Measurements from ENCODE around the gene ABCA3.

The ABCA3 gene

DNA sequence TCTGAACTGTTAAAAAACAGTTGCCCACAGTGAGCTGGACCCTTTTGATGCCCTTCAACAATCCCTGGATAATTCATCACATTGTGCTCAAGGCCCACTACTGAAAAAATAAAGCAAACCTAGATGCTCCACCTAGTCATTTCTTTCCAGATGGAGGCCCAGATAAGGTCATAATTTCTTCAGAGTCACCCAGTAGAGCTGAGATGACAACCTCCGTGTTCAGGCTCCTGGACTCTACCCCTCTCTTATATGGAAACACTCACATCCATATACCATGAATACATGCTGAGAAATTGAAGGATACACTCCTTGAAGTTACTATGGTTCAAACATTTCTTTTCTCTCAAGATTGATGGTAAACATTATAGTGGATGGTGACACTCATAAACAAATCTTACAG lies 2.7 kb upstream of the ABCA3 start:
- no peak for DNase-seq

DNA sequence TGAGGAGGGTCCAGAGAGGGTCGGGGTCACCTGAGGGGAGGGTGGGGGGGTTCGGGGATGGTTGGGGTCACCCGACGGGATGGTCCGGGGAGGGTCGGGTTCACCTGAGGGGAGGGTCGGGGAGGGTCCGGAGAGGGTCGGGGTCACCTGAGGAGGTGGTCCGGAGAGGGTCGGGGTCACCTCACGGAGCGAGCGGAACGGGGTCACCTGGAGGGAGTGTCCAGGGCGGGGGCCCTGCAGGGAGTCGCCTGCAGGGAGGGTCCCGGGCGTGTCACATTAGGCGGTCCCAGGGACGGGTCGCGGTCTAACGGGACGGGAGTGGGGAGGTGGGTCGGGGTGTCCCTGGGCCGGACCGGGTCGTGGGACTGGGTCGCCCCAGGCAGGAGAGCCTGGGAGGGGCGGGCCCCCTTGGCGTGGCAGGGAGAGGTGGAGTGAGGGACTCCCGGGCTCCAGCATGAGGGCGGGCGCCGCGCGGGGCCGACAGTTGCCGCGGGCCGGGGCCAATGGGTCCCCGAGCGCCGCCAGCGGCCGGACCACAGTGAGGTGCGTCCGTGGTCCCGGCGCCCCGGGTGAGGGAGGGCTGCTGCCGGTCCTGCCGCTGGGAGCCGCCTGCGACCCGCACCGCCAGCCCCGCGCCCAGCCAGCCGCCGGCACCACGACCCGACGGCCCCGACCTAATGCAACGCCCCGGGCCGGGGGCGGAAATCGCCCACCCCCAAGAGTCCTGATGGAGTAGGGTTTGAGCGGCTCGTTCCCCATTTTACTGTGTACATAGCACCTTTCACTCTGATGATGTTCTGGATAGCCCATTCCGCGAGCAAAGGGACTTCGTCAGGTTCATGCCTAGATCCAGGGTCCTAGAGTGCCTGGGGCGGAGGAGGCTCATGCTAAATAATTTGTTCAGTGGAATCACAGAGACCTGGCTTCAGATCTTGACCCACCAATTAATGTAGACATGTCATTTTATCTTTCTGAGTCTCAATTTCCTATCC lies 1.2 kb upstream of the ABCA3 start:
- no peak for DNase-seq

DNA sequence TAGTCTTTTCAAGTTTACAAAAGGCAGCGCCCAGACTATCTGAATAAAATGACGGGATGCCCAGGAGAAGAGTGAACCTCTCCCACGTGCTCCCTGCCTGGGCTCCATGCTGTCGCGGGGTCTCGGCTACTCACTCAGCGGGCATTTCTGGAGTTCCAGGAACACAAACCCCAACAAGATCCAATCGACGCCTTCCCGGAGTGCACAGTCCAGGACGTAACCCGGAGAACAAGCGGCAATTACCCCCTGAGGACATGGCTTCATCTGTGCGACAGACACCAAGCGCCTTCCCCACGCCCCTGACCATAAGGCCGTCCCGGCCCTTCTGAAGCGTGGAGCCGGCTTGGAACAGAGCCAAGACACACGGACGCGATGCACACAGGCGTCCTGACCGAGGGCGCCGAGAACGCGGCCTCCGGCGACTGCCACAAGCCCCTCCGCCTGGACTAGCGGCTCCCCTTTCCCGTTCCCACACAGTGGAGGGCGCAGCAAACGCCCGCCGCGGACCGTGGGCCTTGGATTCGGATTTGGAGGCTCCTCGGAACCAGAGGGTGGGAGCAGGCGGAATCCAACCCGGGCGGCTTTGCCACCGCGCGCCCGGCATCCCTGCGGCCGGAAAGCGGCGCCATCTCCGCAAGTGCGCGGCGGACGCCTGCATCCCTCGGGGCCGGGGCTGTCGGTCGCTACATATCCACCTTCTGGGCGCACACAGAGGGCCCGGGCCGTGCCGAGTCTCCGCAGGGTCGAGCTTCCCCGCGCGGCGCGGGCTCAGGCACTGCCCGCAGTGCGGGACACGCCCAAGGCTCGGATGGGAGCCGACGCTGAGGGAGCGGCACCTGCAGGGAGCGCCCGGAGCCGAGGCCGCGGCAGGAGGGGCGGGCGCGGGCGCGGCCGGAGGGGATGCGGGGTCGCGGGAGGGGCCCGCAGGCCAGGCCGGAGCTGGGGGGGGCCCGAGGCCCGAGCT lies 725 bp downstream of the ABCA3 start:
- peak; percentile 90 for DNase-seq

DNA sequence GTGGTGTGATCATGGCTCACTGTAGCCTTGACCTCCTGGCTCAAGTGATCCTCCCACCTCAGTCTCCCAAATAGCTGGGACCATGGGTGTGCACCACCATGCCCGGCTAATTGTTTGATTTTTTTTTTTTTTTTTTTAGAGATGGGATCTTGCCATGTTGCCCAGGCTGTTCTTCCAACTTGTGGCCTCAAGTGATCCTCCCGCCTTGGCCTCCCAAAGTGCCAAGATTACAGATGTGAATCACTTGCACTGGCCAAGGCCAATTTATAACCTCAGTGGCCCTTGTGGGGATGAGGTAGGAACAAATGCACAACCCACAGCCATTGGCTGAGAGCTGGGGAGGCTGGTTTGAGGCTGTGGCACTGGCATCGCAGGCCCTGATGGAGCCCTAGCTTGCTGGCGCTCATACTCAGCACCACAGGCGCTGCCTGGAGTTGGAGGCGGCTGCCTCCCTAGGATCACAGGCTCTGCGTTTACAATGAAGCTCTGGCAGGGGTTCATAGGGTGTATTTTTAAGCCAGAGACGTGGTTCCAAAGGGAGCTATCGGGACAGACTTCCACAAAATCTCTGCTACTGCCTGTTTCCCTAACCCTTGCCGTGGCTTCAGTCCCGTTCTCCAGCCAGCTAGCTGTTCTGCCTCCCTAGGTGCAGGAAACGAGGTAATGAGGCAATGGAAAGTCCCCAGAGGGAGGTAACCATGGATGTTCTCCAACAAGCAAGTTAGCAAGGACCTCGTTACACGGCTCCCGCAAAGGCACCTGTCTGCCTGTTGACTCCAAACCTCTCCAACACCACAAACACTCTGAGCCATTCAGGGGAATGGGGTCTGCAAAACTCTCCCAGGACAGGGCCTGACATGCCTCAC lies 2.9 kb downstream of the ABCA3 start:
- no peak for DNase-seq

DNA sequence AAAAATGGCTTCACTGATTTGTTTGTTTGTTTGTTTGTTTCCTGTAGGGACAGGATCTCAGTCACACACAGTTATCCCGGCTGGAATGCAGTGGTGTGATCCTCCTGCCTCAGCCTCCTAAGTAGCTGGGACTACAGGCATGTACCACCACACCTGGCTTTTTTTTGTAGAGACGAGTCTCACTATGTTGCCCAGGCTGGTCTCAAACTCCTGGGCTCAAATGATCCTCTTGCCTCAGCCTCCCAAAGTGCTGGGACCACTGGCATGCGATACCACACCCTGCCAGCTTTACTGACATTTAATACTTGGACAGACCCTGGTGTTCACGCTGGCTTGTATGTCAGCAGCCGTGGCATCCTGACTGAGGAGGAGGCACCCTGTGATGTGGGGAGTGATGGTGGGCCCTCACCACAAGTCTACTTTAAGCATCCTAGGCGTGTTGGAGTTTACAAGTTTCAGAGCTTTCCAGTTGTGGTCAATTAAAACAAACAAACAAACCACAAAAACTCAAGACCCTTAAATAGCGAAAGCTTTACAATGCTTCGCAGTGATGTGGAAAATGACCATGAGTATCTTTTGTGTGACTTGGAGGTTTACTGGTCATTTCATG lies 5.1 kb downstream of the ABCA3 start:
- DNase-seq: no peak

DNA sequence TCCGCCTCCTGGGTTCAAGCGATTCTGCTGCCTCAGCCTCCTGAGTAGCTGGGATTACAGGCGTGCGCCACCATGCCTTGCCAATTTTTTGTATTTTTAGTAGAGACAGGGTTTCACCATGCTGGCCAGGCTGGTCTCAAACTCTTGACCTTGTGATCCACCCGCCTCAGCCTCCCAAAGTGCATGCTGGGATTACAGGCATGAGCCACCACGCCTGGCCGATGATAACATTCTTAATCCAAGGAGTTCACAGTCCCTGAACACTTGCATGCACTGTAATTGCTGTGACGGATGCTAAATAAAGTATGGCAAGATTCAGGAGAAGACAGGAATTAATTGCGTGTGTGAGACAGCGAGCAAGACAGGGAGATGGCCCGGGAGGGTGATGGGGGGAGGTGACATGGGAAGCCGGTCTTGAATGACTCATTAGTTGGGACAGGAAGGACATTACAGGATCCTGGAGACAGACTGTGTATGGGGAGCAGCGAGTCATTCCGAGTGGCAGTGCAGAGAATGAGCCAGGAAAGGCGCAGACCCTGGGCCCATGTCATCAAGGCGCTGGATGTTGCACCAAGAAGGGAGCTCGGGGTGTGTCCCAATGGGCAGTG lies 6.7 kb downstream of the ABCA3 start:
- DNase-seq: no peak

DNA sequence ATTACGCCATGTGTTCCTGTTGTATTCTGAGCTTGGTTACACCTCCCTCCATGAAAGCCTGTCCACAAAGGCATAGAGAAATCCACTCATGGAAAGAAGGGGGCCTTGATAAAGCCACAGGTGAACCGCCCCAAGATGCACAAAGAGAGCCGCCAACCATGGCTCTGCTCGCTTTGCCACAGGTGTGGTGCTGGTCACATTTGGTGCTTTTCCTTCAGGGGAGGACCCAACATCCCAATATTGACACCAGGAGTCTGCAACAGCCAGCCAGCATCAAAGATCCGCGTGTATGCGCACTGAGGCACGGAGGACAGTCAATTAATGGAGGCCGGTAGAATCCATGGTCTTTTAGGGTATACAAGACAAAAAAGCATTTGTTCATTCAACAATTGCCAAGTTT lies 7.3 kb downstream of the ABCA3 start:
- DNase-seq: no peak

DNA sequence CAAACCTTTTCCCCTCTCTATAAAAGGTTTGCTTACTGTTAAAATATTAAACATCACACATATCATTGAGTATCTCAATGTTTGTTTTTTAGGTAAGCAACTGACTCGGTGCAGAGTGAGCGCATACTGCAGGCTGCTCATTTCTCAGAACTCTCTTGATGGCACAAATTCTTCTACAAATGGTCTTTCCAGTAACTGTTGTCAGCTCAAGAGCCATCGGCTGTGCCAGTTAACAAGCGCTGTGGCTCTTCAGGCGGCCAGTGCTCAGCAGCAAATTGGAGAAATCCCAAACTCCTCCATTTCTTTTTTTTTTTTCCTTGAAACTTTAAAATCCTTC lies 8.6 kb downstream of the ABCA3 start:
- DNase-seq: no peak

DNA sequence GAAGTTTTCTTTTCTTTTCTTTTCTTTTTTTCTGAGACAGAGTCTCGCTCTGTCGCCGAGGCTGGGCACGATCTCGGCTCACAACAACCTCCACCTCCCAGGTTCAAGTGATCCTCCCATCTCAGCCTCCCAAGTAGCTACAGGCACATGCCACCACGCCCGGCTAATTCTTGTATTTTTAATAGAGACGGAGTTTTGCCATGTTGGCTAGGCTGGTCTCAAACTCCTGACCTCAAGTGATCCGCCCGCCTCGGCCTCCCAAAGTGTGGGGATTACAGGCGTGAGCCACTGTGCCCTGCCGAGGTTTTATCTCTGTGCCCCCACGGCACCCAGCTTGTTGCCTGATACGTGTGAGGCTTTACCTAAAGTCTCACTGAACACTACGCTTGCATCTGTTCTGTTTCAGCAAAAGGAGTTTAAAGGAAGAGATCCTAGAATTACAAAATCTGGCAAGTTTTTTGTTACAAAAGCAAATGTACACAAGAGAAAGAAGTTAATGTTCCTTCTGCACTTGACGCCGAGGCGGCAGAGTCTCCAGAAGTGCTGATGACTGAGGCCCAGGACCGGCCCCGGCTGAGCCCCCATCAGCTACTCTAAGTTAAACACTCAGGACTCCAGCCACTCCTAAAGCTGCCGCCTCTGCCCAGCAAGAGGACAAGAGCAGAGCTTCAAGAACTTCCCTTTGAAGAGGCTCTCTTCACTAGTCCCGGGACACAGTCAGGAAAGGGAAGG lies 9.2 kb downstream of the ABCA3 start:
- no peak for DNase-seq

DNA sequence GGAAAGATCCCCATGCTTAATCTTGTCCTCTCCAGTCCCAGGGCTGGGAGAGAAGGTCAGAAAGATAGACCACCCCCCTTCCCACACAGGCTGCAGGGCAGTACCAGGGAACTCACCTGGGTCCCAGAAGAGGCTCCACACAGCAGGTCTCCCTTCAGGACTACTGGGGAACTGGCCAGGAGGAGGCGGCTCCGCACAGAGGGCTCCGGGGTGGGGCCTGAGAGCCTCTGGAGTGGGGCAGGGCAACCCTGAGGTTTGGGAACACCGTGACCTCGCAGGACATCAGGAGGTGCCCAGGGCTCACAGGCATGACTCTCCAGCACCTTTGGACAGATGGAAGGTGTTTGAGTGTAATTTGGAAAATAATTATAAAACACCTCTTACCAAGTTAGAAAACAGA lies 11.0 kb downstream of the ABCA3 start:
- no peak for DNase-seq

DNA sequence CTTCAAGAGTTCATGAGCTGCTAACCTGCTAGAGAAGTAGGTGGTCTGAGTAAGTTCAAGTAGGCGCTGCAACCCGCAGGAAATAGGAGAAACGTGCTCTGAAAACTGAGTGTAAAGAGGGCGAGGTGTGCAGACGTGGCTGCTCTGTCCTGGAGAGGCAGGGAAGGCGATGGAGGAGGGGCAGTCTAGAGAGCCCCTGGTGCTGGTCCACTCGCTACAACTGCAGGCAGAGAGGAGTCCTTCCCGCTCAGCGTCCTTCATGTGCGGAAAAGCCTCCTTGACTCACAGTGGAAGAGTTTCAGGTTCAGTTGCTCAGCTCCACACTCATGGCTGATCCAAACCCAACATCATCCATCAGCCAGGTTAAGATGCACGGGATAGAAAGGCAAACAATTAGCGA lies 12.1 kb downstream of the ABCA3 start:
- no peak for DNase-seq

DNA sequence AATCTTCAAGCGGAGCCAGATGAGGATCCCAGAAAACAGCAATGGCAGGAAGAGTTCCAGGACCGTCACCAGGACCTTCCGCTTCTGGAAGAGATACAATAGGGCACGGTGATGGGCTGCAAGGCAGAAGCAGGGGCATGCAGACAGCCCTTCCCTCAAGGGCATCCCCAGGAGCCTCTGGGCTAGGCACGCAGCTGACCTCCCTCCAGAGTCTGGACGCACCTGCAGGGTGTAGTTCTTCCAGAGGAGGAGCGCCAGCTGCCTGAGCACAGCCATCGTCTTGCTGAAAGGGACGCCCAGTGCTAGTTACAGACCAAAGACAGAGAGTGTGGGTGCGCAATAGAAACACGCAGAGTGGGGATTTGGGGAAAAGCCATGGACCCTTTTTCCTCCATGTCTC lies 14.3 kb downstream of the ABCA3 start:
- DNase-seq: no peak

DNA sequence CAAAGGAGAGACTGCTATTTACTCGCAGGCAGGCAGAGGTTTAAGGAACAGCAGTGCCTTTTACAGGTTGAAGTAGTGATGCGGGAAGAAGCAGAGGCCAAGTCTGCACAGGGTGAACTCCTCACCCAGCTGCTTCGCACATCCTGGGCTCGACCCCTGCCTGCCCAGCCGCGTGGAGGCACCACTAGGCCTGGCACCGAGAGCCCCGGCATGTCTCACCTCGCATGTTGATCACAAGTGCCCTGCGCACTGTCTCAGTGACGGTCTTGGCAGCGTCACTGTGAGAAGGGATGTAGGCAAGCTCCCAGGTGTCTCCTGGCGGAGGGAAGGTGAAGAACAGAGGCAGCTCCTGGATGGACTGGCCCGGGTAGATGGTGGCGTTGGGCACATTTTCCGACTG lies 14.7 kb downstream of the ABCA3 start:
- no peak for DNase-seq

DNA sequence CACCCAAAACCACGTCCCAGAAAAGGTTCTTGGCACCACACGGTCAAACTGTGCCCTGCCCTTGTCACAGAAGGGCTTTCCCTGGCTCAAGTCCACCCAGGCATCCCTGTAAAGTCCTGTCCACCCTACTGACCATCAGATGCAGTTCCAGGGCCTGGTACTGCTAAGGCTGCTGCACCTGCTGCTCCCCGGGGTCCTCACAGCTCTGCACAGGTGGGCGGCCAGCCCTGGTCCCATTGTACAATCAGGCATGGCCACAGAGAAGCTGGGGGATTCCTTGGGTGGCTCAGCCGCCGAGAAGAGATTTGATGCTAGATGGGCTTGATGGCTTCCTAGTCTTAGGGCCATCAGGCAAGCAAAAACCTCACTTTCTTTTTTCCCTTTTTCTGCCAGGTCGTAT lies 15.3 kb downstream of the ABCA3 start:
- DNase-seq: no peak

DNA sequence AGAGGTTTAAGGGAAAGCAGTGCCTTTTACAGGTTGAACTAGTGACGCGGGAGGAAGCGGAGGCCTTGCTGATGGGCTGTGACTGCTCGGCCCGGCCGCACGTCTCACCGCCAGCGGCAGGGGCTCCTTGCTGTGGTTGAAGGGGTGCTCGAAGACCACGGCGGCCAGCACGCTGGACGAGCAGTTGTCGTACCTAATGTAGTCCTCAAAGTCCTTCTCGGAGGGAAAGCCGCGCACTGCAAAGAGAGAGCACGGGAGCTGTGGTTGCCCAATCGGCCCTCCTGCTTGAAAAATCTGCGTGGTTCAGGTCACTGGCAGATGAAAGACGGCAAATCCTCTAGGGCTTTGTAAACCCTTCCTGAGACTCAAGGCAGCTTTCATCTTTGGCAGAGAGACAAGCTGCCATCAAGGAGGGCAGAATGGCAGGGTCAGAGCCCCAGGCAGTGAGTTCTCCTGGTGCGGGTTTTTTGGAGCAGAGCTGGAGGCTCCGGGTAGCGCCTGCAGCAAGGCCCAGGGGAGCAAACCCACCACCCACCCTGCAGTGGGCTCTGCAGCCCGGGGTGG lies 16.1 kb downstream of the ABCA3 start:
- no peak for DNase-seq

DNA sequence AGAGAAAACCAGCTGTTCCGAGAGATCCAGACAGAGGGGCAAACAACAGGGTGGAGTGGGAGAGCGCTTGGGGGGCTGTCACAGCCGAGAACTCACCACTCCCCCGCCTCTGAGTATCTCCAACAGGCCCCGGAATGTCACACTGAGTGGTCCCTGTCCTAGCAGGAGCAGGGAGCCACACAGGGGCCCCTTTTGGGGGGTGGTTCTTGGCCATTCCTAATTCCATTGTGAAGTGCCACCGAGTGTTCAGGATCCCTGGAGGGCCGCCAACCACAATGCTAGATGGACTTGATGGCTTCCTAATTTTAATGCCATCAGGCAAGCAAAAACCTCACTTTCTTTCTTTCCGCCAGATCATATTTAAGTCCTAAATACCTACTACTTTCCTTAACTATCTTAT lies 16.8 kb downstream of the ABCA3 start:
- DNase-seq: no peak

DNA sequence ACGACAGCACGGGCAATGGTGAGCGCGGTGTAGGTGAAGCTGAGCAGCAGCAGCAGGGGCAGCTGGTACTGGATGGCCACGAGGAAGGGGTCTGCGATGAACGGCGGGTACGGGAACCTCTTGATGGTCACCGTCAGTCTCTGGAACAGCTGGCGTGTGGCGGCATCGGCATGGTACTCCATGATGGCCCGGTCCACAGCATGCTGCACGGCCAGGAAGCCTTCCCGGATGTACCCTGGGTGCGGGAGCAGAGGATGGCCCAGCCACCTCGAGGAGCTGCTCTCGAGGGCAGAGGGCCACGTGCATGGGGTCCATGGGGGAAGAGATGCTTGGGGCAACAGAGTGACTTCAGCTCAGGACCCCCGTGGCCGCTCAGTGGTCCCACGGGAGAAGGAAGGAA lies 20.9 kb downstream of the ABCA3 start:
- no peak for DNase-seq

DNA sequence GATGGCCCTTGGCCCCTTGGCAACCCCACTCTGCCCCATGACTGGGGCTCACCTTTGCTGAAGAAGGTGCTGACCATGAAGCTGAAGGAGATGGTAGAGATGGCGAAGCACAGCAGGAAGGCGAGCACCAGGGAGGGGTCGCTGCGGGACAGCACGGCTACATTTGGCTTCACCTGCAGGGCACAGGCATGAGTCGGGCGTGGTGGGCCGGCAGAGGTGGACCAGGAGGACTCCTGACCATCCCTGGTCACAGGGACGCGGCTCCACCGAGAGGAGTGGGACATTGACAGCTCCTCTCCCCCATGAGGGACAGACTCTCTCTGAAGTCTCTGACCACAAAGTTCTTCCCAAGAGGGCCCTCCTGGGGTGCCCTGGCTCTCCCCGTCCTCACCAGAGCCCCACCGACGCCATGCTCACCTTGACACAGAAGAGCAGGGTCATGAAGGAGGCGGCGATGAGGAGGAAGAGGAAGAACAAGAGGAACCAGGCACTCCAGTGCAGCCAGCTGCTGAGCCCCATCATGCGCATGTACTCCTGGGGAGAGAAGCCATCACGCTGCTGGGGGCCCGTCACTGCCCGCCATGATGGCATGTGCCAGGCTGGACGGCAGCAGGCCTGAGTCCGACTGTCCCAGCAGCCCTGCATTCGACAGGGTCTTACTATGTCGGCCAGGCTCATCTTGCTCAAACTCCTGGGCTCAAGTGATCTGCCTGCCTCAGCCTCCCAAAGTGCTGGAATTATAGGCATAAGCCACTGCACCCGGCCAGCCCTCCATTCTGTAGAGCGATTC lies 23.1 kb downstream of the ABCA3 start:
- DNase-seq: no peak

DNA sequence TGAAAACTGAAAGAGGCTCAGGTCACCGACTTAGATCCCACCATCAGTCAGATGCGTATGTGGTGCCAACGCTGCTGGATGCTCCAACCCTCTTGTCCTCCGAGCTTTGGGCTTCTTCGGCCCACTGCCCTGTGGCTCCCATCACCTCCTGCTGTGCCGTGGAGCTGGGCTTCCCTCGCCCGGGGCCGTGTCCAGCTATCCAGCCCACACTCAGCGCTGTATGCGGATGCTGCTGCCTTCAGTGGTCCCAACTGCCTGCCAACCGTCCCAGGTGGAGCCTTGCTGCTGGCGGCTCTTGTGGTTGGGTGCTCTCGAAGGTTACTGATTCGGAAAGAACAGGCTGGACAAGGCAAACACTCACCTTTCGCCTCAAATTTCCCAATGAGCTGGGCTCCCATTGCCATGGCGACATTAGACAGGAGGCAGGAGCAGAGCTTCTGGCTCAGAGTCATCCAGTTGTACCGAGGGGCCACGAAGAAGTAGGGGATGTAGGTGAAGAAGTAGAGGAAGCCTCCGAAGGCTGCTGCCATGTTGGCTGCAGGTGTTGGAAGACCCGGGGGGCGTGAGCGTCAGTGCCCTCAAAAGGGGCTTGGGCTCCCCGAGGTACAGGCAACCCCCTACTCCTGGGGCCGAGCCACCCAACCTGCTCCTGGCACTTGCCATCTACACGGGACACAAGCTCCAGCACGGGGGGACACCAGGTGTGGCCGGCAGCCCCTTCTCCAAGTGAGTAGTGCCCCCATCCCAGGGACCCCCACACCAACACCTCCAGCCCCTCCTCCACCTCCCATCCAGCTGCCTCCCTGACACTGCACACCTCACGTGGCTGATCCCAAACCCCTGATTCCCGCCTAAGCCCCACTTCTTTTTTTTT lies 32.2 kb downstream of the ABCA3 start:
- no peak for DNase-seq
